ENCODE results near the gene NCLN.

GRCh38 chr19:3183721-3184641 lies 1.7 kb upstream of the NCLN start:
- TF ChIP-seq CTCF (IDR thresholded peaks at IDR 0.05) (no peak), POLR2A (IDR thresholded peaks at IDR 0.05) (no peak)

All from prostate gland (tissue), 2 donors.